GM10847 (cell line): ENCODE results near the gene PLXNB1.

Source experiments
- POLR2A ChIP-seq: IDR thresholded peaks from 2 replicates; pipeline ENCODE4 v1.6.1; 2011; ENCODE audit not compliant: insufficient read length; ENCODE audit errors: extremely low read depth

The PLXNB1 gene

GRCh38 chr3:48397767-48398681, 31.9 kb downstream of the PLXNB1 start:
- no peak for TF ChIP-seq POLR2A

- TF ChIP-seq POLR2A: no peak
Observed at GRCh38 chr3:48395714-48396113, 34.2 kb downstream of the PLXNB1 start.

- no peak for TF ChIP-seq POLR2A
Observed at GRCh38 chr3:48394391-48394790, 35.5 kb downstream of the PLXNB1 start.

- TF ChIP-seq POLR2A: no peak
Observed at GRCh38 chr3:48388966-48389365, 40.9 kb downstream of the PLXNB1 start.

- TF ChIP-seq POLR2A: no peak
Observed at GRCh38 chr3:48387634-48388033, 42.3 kb downstream of the PLXNB1 start.

- no peak for TF ChIP-seq POLR2A
Observed at GRCh38 chr3:48372862-48373435, 56.9 kb downstream of the PLXNB1 start.

- no peak for TF ChIP-seq POLR2A
Observed at GRCh38 chr3:48372377-48372770, 57.5 kb downstream of the PLXNB1 start.

- no peak for TF ChIP-seq POLR2A
Observed at GRCh38 chr3:48371651-48372376, 58.1 kb downstream of the PLXNB1 start, which contains the start of gene FBXW12. TSS of gene FBXW12 (plus strand) at chr3:48372219. CDS start at chr3:48372768, 549 bp downstream.

GRCh38 chr3:48370333-48370713, 59.6 kb downstream of the PLXNB1 start:
- no peak for TF ChIP-seq POLR2A

- TF ChIP-seq POLR2A: no peak
Observed at GRCh38 chr3:48369693-48370332, 60.1 kb downstream of the PLXNB1 start.

- TF ChIP-seq POLR2A: no peak
Observed at GRCh38 chr3:48367201-48367600, 62.7 kb downstream of the PLXNB1 start.

GRCh38 chr3:48364840-48365239, 65.0 kb downstream of the PLXNB1 start:
- no peak for TF ChIP-seq POLR2A

- TF ChIP-seq POLR2A: no peak
Observed at GRCh38 chr3:48361928-48362327, 68.0 kb downstream of the PLXNB1 start.

GRCh38 chr3:48356419-48356818, 73.5 kb downstream of the PLXNB1 start:
- no peak for TF ChIP-seq POLR2A

GRCh38 chr3:48353987-48354386, 75.9 kb downstream of the PLXNB1 start:
- no peak for TF ChIP-seq POLR2A
